ENCODE measurements around the gene JADE1. TPM values are rescaled to one million over a fixed set of nuclear protein-coding genes. Genes with fewer than 3 reads are reported as not detected.

Gene JADE1
- 11.0 TPM for total RNA-seq

DNA sequence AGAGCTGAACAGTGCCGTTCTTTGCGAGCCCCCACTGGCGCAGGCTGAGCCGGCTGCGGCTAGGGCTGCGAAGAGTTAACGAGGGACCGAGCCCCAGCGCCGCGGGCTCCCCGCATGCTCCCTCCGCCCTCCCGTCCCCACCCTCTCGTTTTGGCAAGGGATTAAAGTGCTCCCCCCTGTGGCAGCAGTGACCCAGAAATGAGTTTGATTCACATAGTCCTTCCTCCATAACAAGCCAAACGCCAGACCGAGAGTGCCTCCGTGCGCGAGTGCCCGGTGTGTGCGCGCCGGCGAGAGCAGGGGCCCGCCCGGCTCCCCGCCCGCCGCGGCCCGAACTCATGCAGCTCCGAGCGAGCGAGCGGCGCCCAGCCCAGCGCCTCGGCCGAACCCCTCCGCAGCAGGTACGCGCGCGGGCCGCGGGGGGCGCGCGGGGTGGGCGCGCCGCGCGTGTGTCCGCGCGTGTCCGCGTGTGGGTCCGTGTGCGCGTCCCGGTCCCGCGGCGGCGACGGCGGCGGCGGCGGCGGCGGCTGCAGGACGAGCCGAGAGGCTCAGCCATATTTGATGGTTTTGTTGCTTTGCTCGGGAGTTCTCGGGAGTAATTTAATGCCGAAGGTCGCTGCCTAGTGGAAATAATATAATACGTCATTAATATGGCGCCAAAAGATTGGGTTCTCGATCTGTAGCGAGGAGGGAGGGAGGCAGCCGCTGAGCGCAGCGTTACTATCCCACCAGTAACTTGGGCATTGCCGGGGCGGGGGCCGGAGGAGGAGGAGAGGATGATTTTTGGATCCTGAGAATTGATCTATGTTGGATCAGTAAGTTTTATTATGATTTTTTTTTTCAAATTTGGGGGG is at the start of gene JADE1:
TSS of gene JADE1 (plus strand) at position 224 of the 854 bp plus-strand sequence. CDS start 22,059 bp downstream, outside the sequence.
- DNase-seq, result peak; percentile 91

- DNase-seq, result no peak
Measured at GRCh38 chr4:128766781-128767180, 42.7 kb upstream of the JADE1 start.

DNA sequence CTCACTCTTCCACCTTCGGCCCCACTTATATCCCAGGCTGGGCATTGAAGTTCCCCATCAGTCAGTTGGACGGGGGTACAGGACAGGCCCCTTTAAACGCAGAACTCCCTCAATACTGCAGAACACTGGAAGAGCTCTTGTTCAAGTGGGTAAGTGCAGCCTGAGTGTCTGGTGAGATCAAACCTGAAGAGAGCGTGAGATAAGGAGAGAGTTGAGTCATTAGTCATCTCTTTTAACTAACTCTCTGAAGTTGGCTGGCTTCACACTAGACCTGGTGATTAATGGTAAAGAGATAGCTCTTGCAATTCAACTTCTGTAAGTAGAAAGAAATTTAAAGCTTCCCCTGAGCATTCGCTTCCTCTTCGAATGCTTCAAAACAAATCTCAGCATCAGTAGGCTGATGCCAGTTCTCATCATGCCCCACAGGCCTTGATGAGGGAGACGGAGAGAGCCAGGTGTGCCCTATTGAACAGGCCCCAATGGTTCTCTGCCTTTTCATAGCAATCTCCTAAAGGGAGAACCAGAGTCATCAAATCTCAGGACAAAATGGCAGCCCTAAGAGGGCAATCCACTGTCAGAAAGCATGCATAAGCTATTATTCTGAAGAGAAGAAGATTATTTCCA is 41.0 kb upstream of the JADE1 start:
- no peak for DNase-seq

GRCh38 chr4:128769011-128769410 is 40.5 kb upstream of the JADE1 start:
- no peak for DNase-seq

GRCh38 chr4:128770807-128771206 is 38.7 kb upstream of the JADE1 start:
- DNase-seq, result no peak

- DNase-seq, result no peak
Measured at GRCh38 chr4:128775477-128775876, 34.0 kb upstream of the JADE1 start.

GRCh38 chr4:128775916-128776315 is 33.6 kb upstream of the JADE1 start:
- DNase-seq, result no peak

GRCh38 chr4:128776794-128777216 is 32.7 kb upstream of the JADE1 start:
- DNase-seq, result no peak

- no peak for DNase-seq
Measured at GRCh38 chr4:128780688-128781087, 28.8 kb upstream of the JADE1 start.

- DNase-seq, result no peak
Measured at GRCh38 chr4:128782076-128782715, 27.3 kb upstream of the JADE1 start.

- DNase-seq, result no peak
Measured at GRCh38 chr4:128782875-128783614, 26.5 kb upstream of the JADE1 start.

GRCh38 chr4:128787509-128788311 is 21.8 kb upstream of the JADE1 start:
- no peak for DNase-seq

GRCh38 chr4:128793859-128794672 is 15.4 kb upstream of the JADE1 start:
- no peak for DNase-seq

- no peak for DNase-seq
Measured at GRCh38 chr4:128796934-128797333, 12.6 kb upstream of the JADE1 start.

DNA sequence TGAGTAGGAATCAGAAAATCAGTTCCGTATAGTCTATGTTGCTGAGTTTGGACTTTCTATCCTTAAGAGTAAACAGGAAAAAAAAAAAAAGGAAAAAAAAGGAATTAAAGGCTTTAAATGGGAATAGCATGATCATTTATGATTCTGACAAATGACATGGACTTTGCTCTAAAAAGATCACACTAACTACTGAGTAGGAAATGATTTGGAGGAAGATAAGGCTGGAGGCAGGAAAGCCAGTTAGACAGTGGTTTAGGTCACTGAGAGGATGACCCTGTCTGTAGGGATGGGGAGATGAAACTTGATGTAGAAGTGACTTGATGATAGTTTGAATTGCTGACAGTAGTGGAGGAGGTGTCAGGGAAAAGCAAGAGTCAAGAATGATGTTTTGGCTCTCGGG is 9.2 kb upstream of the JADE1 start:
- DNase-seq, result no peak

DNA sequence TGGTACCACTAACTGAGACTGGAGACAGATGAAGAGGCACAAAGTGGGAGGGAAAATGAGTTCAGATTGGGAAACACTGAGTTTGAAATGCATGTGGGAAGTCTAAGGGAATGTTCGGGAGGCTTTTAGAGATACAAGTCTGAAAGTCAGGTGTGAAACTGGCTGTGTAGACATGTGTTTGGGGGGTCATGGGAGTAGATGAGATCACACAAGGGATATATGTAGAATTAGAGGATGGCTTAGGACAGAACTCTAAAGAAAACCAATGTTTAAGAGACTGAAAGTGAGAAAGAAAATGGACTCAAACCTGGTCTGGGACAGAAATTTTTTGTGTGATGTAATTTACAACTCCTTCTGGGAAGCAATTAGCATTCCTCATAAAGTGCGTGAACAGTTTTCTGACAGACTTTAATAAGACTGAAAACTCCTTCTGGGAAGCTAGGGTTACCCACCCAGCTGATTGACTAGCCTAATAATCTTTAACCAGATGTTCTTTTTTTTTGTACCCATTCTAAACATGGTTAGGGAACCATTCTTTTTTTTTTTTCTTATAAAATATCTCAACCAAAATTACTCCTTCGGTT is 8.7 kb upstream of the JADE1 start:
- DNase-seq, result no peak

GRCh38 chr4:128802680-128803628 is 6.5 kb upstream of the JADE1 start:
- DNase-seq, result no peak

GRCh38 chr4:128803783-128804182 is 5.7 kb upstream of the JADE1 start:
- DNase-seq, result no peak

DNA sequence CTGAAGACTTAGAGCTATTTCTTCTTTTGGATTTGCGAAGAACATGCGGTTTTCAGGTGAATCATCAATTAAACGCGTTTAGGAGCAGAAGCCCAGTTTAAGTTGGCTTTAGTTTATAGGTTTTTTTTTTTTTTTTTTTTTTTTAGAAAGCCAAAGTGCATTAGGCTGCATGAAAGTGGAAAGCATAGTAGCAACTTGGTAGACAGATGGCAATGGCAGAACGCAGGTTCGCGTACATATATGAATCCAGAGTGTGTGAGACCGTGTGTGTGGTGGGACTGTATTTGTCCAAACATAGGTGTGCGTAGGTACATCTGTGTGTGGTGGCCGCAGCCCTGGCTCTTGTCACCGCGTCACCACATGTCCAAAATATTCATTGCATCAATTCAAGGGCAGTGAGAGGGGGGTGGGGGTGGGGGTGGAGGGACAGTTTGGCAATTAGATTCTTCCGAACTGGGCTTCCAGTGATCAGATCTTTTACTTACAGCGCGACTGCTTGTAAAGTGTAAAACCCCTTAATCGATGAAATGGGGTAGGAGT is 901 bp downstream of the JADE1 start:
- peak; percentile 33 for DNase-seq

Data from skin of body (tissue), 2 donors.